ENCODE measurements around the gene ADAMTSL3. TPM values are rescaled to one million over a fixed set of nuclear protein-coding genes. Genes with fewer than 3 reads are reported as not detected.

The ADAMTSL3 gene
- total and polyA plus RNA-seq, 2 of the 8 experiments (the other 6 are each of a cell fraction or from before 2014, with no cell fraction given) = 0.35 to 1.4 TPM

GRCh38 chr15:83694015-83694414, 40.1 kb downstream of the ADAMTSL3 start (continued):
- TF ChIP-seq CHD7 (IDR thresholded peaks at IDR 0.05; ENCODE audit: insufficient replicate concordance, low read length) (no peak), NANOG (IDR thresholded peaks at IDR 0.05; ENCODE audit: insufficient read depth, low read depth, low read length, poor library complexity, severe bottlenecking) (no peak), ASH2L (IDR thresholded peaks at IDR 0.05; ENCODE audit: low read length) (no peak), ATF2 (IDR thresholded peaks at IDR 0.05; ENCODE audit: low read length) (no peak)
